WTC11 (cell line): Measurements from ENCODE around the gene KRTAP10-6. TPM values are rescaled to one million over a fixed set of nuclear protein-coding genes. Genes with fewer than 3 reads are reported as not detected.
"Not testable (repeated sequence)": the region's sequence is repeated elsewhere in the genome, so short reads cannot be mapped to it uniquely, and the experiment has no call there.

Source experiments
- ATAC-seq: fragments of 200-7000 bp; cut with Tn5 transposase; 2 replicates; pipeline ENCODE4 v1.10.0; 2021; ENCODE audit warnings: mild to moderate bottlenecking, moderate library complexity
- CTCF ChIA-PET: fragments of 300-600 bp; sonication (Branson Sonifier 250); formaldehyde crosslinking; loops from one replicate; lab custom pipeline; 2021; ENCODE audit warnings: antibody characterized with exemption; lab: Charles Lee
- POLR2A ChIA-PET: fragments of 350-600 bp; sonication (Branson Sonifier 250); formaldehyde crosslinking; loops from one replicate; lab custom pipeline; 2021; ENCODE audit warnings: antibody characterized with exemption; lab: Charles Lee
- DNase-seq: peaks from one replicate; pipeline ENCODE4 v3.0.0; 2021; ENCODE audit warnings: low spot score
- H3K27ac Mint-ChIP-seq: 2 replicates; pipeline ENCODE4 v1.8.0; 2021; ENCODE audit warnings: mixed read lengths
- H3K27me3 Mint-ChIP-seq: 2 replicates; pipeline ENCODE4 v1.8.0; 2021; ENCODE audit warnings: low read depth, mild to moderate bottlenecking, moderate library complexity, mixed read lengths
- H3K36me3 Mint-ChIP-seq: 2 replicates; pipeline ENCODE4 v1.8.0; 2021; ENCODE audit warnings: mixed read lengths
- H3K4me1 Mint-ChIP-seq: 2 replicates; pipeline ENCODE4 v1.8.0; 2022; ENCODE audit warnings: mixed read lengths
- H3K4me3 Mint-ChIP-seq: 2 replicates; pipeline ENCODE4 v1.8.0; 2021; ENCODE audit warnings: mild to moderate bottlenecking, moderate library complexity, mixed read lengths
- H3K9me3 Mint-ChIP-seq: 2 replicates; pipeline ENCODE4 v1.8.0; 2021; ENCODE audit warnings: mixed read lengths
- ESRRA ChIP-seq: sonication (generic); formaldehyde crosslinking; IDR thresholded peaks from 2 replicates; pipeline ENCODE4 v1.8.1; 2022; ENCODE audit warnings: mild to moderate bottlenecking, missing genetic modification reagents, borderline replicate concordance
- IRF2 ChIP-seq: sonication (generic); formaldehyde crosslinking; IDR thresholded peaks from 2 replicates; pipeline ENCODE4 v1.8.0; 2022; ENCODE audit warnings: low read depth, missing genetic modification reagents, borderline replicate concordance
- NFATC4 ChIP-seq: fragments of 250-450 bp; sonication (Bioruptor Pico); IDR thresholded peaks from 2 replicates; pipeline ENCODE4 v1.9.0; 2021; ENCODE audit warnings: mild to moderate bottlenecking
- NR3C1 ChIP-seq: sonication (generic); formaldehyde crosslinking; conservative IDR thresholded peaks from 2 replicates; pipeline ENCODE4 v1.8.1; 2023; ENCODE audit warnings: low read depth, mild to moderate bottlenecking, missing genetic modification reagents
- RELA ChIP-seq: sonication (generic); formaldehyde crosslinking; IDR thresholded peaks from 2 replicates; pipeline ENCODE4 v1.8.1; 2022; ENCODE audit warnings: missing genetic modification reagents, mild to moderate bottlenecking, borderline replicate concordance
- ZNF396 ChIP-seq: fragments of 250-450 bp; sonication (Bioruptor Pico); IDR thresholded peaks from 2 replicates; pipeline ENCODE4 v1.8.0; 2021; ENCODE audit warnings: mild to moderate bottlenecking, moderate library complexity, borderline replicate concordance
- total RNA-seq: library from RNA; stranded (reverse); gene quantifications from 3 replicates; pipeline ENCODE4 v1.2.3, GENCODE V29; 2021
- TF ChIP-seq, protein P1 (sequence below): sonication (generic); formaldehyde crosslinking; IDR thresholded peaks from 2 replicates; pipeline ENCODE4 v1.8.1; 2022; ENCODE audit warnings: mild to moderate bottlenecking, moderate library complexity, missing genetic modification reagents
- TF ChIP-seq, protein P2 (sequence below): sonication (generic); formaldehyde crosslinking; IDR thresholded peaks from 2 replicates; pipeline ENCODE4 v1.8.1; 2023; ENCODE audit warnings: mild to moderate bottlenecking, missing genetic modification reagents, borderline replicate concordance

Gene KRTAP10-6
- total RNA-seq, 1 experiment from 2014 or later, result 0.17 TPM

DNA sequence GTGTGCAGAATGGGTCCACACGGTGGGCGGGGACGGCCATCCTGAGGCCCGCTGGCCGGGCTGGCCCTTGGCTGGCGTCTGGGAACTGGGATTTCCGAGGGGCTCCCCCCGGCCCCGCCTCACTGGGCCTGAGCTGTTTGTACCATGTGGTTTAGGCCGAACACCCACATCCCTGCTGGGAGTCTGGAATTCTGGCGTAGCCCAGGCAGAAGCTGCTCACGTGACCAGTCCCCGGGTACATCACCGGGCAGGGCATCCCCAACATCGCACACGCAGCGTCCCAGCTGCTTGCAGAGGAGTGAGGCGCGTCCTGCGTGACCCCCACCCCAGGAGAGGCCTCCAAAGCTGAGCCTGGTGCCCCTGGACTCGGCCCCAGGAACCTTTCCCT lies 10.2 kb upstream of the KRTAP10-6 start:
- DNase-seq (no peak), ATAC-seq (no peak)
- no peaks in the 10 kb centered on the region; the same call in 1 of the 2 replicates for H3K27me3 Mint-ChIP-seq
- ChIA-PET CTCF (interaction anchor here (0.9 kb wide), 1 partner anchor 92 kb away, joined by 3 read pairs; no protein-coding TSS in a partner anchor), POLR2A (no interaction called here)
- no peak overlapping the region for H3K4me3 Mint-ChIP-seq
- peaks cover 25% of the 10 kb centered on the region for H3K9me3 Mint-ChIP-seq
- TF ChIP-seq NFATC4 (CRISPR knock-in tag) (no peak), NR3C1 (CRISPR knock-in tag) (no peak)
- H3K4me1 Mint-ChIP-seq, result peaks cover 28% of the 10 kb centered on the region
- no peak overlapping the region for H3K27ac Mint-ChIP-seq
- H3K36me3 Mint-ChIP-seq, result no peaks in the 10 kb centered on the region; the same call in 1 of the 2 replicates

DNA sequence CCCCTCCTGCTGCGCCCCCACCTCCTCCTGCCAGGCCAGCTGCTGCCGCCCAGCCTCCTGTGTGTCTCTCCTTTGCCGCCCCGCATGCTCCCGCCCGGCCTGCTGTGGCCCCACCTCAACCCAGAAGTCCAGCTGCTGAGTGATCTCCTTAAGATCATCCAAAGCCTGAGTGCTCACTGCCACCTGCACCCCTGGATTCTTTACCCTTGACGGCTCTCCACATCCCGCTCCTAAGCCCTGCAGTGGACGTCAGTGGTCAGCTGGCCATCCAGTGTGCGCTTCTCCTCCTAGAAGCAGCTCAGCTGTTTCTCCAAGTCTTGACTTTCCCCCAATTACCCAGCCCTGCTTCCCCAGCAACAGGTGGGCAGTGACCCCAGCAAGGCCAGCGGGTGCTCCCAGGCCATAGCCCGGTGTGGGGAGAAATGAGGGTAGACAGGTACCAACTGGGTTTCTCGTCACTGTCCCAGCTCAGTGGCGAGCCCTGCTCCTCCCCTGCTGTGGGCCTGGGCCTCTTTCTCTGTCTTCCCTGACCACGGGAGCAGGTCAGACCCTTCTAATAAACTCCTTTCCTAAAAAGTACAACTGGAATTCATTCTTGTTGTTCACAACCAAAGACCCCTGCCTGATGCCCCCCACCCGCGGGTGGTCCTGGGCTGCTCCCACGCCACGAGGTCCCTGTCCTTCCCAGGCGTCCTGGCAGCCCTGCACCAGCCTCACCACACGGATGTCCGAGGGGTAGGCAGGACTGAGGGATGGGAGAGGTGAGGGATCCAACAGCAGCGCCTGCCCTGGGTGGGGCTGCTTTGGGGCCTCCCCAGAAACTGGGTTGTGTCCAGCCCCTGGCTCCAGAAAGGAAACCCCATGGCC lies 9.5 kb upstream of the KRTAP10-6 start:
- H3K27me3 Mint-ChIP-seq, result no peaks in the 10 kb centered on the region; the same call in 1 of the 2 replicates
- no peak overlapping the region for H3K4me3 Mint-ChIP-seq
- H3K27ac Mint-ChIP-seq, result peak overlapping the region; percentile 25; the same call in 1 of the 2 replicates
- H3K4me1 Mint-ChIP-seq, result peaks cover 31% of the 10 kb centered on the region
- peaks cover 25% of the 10 kb centered on the region for H3K9me3 Mint-ChIP-seq
- DNase-seq (no peak), ATAC-seq (no peak)
- TF ChIP-seq RELA (CRISPR knock-in tag), result no peak
- TF ChIP-seq IRF2 (CRISPR knock-in tag), result no peak
- TF ChIP-seq, protein P1, sequence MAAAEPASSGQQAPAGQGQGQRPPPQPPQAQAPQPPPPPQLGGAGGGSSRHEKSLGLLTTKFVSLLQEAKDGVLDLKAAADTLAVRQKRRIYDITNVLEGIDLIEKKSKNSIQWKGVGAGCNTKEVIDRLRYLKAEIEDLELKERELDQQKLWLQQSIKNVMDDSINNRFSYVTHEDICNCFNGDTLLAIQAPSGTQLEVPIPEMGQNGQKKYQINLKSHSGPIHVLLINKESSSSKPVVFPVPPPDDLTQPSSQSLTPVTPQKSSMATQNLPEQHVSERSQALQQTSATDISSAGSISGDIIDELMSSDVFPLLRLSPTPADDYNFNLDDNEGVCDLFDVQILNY (CRISPR knock-in tag), result no peak
- TF ChIP-seq, protein P2, sequence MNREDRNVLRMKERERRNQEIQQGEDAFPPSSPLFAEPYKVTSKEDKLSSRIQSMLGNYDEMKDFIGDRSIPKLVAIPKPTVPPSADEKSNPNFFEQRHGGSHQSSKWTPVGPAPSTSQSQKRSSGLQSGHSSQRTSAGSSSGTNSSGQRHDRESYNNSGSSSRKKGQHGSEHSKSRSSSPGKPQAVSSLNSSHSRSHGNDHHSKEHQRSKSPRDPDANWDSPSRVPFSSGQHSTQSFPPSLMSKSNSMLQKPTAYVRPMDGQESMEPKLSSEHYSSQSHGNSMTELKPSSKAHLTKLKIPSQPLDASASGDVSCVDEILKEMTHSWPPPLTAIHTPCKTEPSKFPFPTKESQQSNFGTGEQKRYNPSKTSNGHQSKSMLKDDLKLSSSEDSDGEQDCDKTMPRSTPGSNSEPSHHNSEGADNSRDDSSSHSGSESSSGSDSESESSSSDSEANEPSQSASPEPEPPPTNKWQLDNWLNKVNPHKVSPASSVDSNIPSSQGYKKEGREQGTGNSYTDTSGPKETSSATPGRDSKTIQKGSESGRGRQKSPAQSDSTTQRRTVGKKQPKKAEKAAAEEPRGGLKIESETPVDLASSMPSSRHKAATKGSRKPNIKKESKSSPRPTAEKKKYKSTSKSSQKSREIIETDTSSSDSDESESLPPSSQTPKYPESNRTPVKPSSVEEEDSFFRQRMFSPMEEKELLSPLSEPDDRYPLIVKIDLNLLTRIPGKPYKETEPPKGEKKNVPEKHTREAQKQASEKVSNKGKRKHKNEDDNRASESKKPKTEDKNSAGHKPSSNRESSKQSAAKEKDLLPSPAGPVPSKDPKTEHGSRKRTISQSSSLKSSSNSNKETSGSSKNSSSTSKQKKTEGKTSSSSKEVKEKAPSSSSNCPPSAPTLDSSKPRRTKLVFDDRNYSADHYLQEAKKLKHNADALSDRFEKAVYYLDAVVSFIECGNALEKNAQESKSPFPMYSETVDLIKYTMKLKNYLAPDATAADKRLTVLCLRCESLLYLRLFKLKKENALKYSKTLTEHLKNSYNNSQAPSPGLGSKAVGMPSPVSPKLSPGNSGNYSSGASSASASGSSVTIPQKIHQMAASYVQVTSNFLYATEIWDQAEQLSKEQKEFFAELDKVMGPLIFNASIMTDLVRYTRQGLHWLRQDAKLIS (CRISPR knock-in tag), result no peak
- no peak for TF ChIP-seq ZNF396
- no peak for TF ChIP-seq ESRRA
- TF ChIP-seq, all 79 proteins: peak for 0
- POLR2A ChIA-PET, result no interaction called here
- CTCF ChIA-PET, result interaction anchor here (1.1 kb wide), 1 partner anchor 199 kb away, joined by 3 read pairs; no protein-coding TSS in a partner anchor
- H3K36me3 Mint-ChIP-seq, result no peaks in the 10 kb centered on the region; the same call in 1 of the 2 replicates

DNA sequence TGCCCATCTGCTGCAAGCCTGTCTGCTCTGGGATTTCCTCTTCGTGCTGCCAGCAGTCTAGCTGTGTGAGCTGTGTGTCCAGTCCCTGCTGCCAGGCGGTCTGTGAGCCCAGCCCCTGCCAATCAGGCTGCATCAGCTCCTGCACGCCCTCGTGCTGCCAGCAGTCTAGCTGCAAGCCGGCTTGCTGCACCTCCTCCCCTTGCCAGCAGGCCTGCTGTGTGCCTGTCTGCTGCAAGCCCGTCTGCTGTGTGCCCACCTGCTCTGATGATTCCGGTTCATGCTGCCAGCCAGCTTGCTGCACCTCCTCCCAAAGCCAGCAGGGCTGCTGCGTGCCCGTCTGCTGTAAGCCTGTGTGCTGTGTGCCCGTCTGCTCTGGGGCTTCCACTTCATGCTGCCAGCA lies 8.8 kb upstream of the KRTAP10-6 start:
- peaks cover 18% of the 10 kb centered on the region for H3K9me3 Mint-ChIP-seq
- H3K4me3 Mint-ChIP-seq, DNase-seq, H3K36me3 Mint-ChIP-seq, POLR2A ChIA-PET, H3K27ac Mint-ChIP-seq, ATAC-seq, H3K27me3 Mint-ChIP-seq: not testable (repeated sequence)
- peaks cover 31% of the 10 kb centered on the region for H3K4me1 Mint-ChIP-seq
- CTCF ChIA-PET, result interaction anchor here (1.1 kb wide), 1 partner anchor 200 kb away, joined by 3 read pairs; no protein-coding TSS in a partner anchor

DNA sequence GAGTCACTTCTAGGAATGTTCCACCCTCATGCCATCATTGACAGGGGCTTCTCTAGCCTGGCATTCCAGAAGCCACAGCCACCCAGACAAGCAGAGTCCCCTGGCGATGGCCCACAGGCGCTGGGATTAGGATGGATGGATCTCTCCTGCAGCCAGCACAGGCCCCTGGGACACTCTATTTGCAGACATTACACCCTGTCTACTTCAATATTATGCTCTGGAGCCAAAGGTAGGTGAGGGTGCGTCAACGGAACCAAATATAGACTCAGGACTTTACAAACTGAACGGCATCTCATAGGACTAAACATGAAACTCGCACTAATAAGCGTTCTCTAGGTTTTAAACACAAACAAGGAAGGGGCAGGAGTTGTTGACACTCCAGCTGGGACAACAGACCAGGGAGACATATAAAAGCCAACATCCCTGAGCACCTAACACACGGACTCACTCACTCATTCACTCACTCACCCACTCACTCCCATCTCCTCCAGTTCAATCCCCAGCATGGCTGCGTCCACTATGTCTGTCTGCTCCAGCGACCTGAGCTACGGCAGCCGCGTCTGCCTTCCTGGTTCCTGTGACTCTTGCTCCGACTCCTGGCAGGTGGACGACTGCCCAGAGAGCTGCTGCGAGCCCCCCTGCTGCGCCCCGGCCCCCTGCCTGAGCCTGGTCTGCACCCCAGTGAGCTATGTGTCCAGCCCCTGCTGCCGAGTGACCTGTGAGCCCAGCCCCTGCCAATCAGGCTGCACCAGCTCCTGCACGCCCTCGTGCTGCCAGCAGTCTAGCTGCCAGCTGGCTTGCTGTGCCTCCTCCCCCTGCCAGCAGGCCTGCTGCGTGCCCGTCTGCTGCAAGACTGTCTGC lies 8.0 kb upstream of the KRTAP10-6 start, which contains the start of gene KRTAP10-7:
KRTAP10-7 (plus strand) TSS at position 480 of the 861 bp plus-strand sequence; CDS start at position 505, 25 bp downstream.
- H3K27ac Mint-ChIP-seq, result peak within 1 kb of the TSS; percentile 17; the same call in 1 of the 2 replicates
- DNase-seq, POLR2A ChIA-PET, ATAC-seq, H3K27me3 Mint-ChIP-seq, H3K36me3 Mint-ChIP-seq, H3K4me3 Mint-ChIP-seq: not testable (repeated sequence)
- H3K9me3 Mint-ChIP-seq, result peaks cover 15% of the 10 kb centered on the region
- peaks cover 33% of the 10 kb centered on the region for H3K4me1 Mint-ChIP-seq
- CTCF ChIA-PET, result interaction anchor here (1.1 kb wide), 1 partner anchor 200 kb away, joined by 3 read pairs; no protein-coding TSS in a partner anchor
